Psoas muscle (tissue), 8 donors: ENCODE measurements around the gene ANAPC7. TPM values are rescaled to one million over a fixed set of nuclear protein-coding genes. Genes with fewer than 3 reads are reported as not detected.

Experiments used
- ATAC-seq, 4 donors: fragments of 200-7000 bp; cut with Tn5 transposase; one replicate each; pipeline ENCODE4 v1.9.1; 2020; ENCODE audit warnings: moderate library complexity in 3 of 4, mild to moderate bottlenecking in 2 of 4
- DNase-seq, 2 donors: peaks; one replicate each; pipeline ENCODE4 v3.0.0-alpha.2; 2020
- H3K27ac ChIP-seq: fragments of 200-600 bp; one replicate; pipeline ENCODE4 v1.8.0; 2022
- H3K27me3 ChIP-seq, 3 donors: fragments of 200-600 bp in 1 of 3; one replicate each; pipeline versions ENCODE4 v1.6.1 to v1.8.0; 2013 to 2022; ENCODE audit warnings: low read length in 2 of 3, mild to moderate bottlenecking in 2 of 3, moderate library complexity in 1 of 3; ENCODE audit not compliant: insufficient read depth in 3 of 3
- H3K36me3 ChIP-seq, 2 donors: fragments of 200-600 bp in 1 of 2; one replicate each; pipeline versions ENCODE4 v1.6.1 to v1.8.0; 2013 to 2022; ENCODE audit warnings: low read depth in 1 of 2, mild to moderate bottlenecking in 1 of 2, moderate library complexity in 1 of 2; ENCODE audit not compliant: insufficient read depth in 1 of 2
- H3K4me1 ChIP-seq: fragments of 200-600 bp; one replicate; pipeline ENCODE4 v1.8.0; 2022
- H3K4me3 ChIP-seq: fragments of 200-600 bp; one replicate; pipeline ENCODE4 v1.8.0; 2022; ENCODE audit warnings: mild to moderate bottlenecking
- H3K9me3 ChIP-seq: fragments of 200-600 bp; one replicate; pipeline ENCODE4 v1.8.0; 2022
- CTCF ChIP-seq: fragments of 200-600 bp; IDR thresholded peaks from one replicate; pipeline ENCODE4 v1.8.0; 2022; ENCODE audit warnings: antibody characterized with exemption
- WGBS, 3 donors: extraction: QIAGEN DNeasy Blood & Tissue Kit; methylation state at CpG; one replicate each; pipeline versions ENCODE4 v1.1.6 to v1.1.7; 2013; 5-methylcytosine and 5-hydroxymethylcytosine counted together
- intact Hi-C, 2 donors: fragments of 100-400 bp; cut with DNase I; formaldehyde crosslinking; loops; one replicate each; pipeline versions ENCODE4 v1.11.0 to v1.14.2; 2022
- polyA plus RNA-seq, 3 donors: library from polyadenylated mRNA; stranded (reverse); fragments of 200-250 nt; gene quantifications; one replicate each; pipeline ENCODE4 v1.2.3, GENCODE V29; 2013
- total RNA-seq, 4 donors: library from RNA; stranded (reverse); fragmentation: NEBNext Ultra II Directional in 2 of 4; extraction: Animal tissue kit (Norgen Biotek cat#: 25700) in 2 of 4; gene quantifications; one replicate each; pipeline versions ENCODE4 v1.2.1 to v1.2.4, GENCODE V29; 2021 to 2023
- donor health status: healthy with polysubstance abuse.
- donor health status: DM: no; HTN: no; CAD: no; lungs with moderate emphysema.
- donor health status: Bipolar disorder and iron deficiency.
- donor health status: healthy.
- donor health status: DM: yes; HTN: yes; CAD: no.
- donor health status: DM: no; HTN: no; CAD: no.
- donor health status: DM: no; HTN: no; CAD: no.
- donor health status: DM: yes; HTN: yes; CAD: no.

Gene ANAPC7
- total and polyA plus RNA-seq, 7 donors = 20.8 to 43.9 (median 35.1) TPM

GRCh38 chr12:110355073-110355472 lies 48.4 kb downstream of the ANAPC7 start:
- no peaks in the 10 kb centered on the region for H3K27me3 ChIP-seq
- intact Hi-C loops = no loop called here
- ATAC-seq (peak; percentile 29 to 49 (median 46)), DNase-seq (no peak)
- H3K27ac ChIP-seq = no peak overlapping the region
- 24 to 25% (median 25%) methylated on average over 3 of the region's 3 CpGs for WGBS, 3 donors
- TF ChIP-seq CTCF = peak; percentile 21
- H3K36me3 ChIP-seq = peaks cover 0 to 16% of the 10 kb centered on the region in 2 donors
- no peak overlapping the region for H3K4me3 ChIP-seq
- no peaks in the 10 kb centered on the region for H3K9me3 ChIP-seq
- no peaks in the 10 kb centered on the region for H3K4me1 ChIP-seq

- Histone ChIP-seq H3K27ac (no peak overlapping the region), H3K9me3 (no peaks in the 10 kb centered on the region), H3K27me3 (no peaks in the 10 kb centered on the region), H3K4me1 (no peaks in the 10 kb centered on the region), H3K36me3 (peaks cover 0 to 24% of the 10 kb centered on the region in 2 donors), H3K4me3 (no peak overlapping the region)
- TF ChIP-seq CTCF = no peak
- WGBS, 3 donors = 22 to 40% (median 37%) methylated on average over 7 of the region's 7 CpGs
- DNase-seq (no peak), ATAC-seq (peak in 3 of 4 donors; percentile 18 to 24 (median 20))
- intact Hi-C loops = no loop called here
These were observed 49.2 kb downstream of the ANAPC7 start for GRCh38 chr12:110354172-110354780.

- Histone ChIP-seq H3K27ac (no peak overlapping the region), H3K4me3 (no peak overlapping the region), H3K27me3 (no peaks in the 10 kb centered on the region), H3K9me3 (no peaks in the 10 kb centered on the region), H3K4me1 (no peaks in the 10 kb centered on the region), H3K36me3 (peaks cover 0 to 33% of the 10 kb centered on the region in 2 donors)
- WGBS, 3 donors = 57 to 65% (median 59%) methylated on average over 13 of the region's 13 CpGs
- no peak for TF ChIP-seq CTCF
- ATAC-seq (peak in 3 of 4 donors; percentile 6 to 14 (median 11)), DNase-seq (no peak)
- intact Hi-C loops = no loop called here
These were observed 50.1 kb downstream of the ANAPC7 start for GRCh38 chr12:110353211-110353965.

GRCh38 chr12:110352401-110352800 lies 51.1 kb downstream of the ANAPC7 start:
- Histone ChIP-seq H3K36me3 (peaks cover 0 to 43% of the 10 kb centered on the region in 2 donors), H3K9me3 (no peaks in the 10 kb centered on the region), H3K4me1 (no peaks in the 10 kb centered on the region), H3K4me3 (no peak overlapping the region), H3K27me3 (no peaks in the 10 kb centered on the region), H3K27ac (no peak overlapping the region)
- ATAC-seq (no peak), DNase-seq (no peak)
- TF ChIP-seq CTCF = no peak
- intact Hi-C loops = no loop called here
- 42 to 60% (median 49%) methylated on average over 3 of the region's 3 CpGs for WGBS, 3 donors
